Measurements from ENCODE around the gene TRNAU1AP.
A peak's percentile ranks its signal among the peaks of the same experiment; 100 is the strongest.
"Not testable (repeated sequence)": the region's sequence is repeated elsewhere in the genome, so short reads cannot be mapped to it uniquely, and the experiment has no call there.

Gene TRNAU1AP

DNA sequence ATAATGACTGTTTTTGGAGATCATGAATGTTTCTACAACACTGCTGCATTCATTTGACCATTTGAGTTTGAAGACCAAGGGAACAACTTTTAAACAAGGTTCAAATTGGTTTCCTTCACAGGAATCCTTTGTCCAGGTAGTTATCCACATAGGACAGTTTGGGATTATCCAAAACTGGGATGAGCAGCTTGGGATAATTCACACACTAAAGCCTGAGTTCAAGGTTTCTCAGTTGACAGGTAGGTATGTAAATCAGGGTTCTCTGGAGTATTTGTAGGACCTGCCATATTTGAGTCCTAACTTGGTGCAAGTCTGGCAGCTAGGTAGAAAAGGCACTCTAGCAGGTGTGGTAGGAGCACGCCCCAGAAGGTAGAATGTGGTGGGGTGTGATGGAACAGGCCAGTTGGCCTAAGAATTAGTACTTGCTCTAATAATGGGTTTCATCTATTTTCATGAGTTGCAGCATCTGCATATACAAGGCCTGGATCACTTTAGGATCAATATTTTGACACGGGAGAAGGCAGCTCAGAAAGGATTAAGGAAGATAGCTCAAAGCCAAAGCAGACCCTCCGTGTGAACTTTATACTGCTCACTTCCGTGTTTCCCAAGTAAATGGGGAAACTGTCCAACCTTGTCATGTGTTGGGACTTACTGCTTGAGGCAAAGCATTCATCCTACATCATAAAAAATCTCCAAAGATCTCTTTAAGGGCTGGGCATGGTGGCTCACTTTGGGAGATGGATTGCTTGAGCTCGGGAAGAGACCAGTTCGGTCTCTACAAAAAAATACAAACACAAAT is 25.1 kb downstream of the TRNAU1AP start:
- in situ Hi-C loops (cut with MboI; ENCODE audit: low sequenced_read_pairs, unreplicated experiment) = no loop called here
- TF ChIP-seq, protein P1, sequence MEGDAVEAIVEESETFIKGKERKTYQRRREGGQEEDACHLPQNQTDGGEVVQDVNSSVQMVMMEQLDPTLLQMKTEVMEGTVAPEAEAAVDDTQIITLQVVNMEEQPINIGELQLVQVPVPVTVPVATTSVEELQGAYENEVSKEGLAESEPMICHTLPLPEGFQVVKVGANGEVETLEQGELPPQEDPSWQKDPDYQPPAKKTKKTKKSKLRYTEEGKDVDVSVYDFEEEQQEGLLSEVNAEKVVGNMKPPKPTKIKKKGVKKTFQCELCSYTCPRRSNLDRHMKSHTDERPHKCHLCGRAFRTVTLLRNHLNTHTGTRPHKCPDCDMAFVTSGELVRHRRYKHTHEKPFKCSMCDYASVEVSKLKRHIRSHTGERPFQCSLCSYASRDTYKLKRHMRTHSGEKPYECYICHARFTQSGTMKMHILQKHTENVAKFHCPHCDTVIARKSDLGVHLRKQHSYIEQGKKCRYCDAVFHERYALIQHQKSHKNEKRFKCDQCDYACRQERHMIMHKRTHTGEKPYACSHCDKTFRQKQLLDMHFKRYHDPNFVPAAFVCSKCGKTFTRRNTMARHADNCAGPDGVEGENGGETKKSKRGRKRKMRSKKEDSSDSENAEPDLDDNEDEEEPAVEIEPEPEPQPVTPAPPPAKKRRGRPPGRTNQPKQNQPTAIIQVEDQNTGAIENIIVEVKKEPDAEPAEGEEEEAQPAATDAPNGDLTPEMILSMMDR (IDR thresholded peaks at IDR 0.05; ENCODE audit: borderline replicate concordance, control extremely low read depth, extremely low read depth, insufficient read depth, missing control alignments) = no peak
- DNase-seq (ENCODE audit: low spot score) = no peak

DNA sequence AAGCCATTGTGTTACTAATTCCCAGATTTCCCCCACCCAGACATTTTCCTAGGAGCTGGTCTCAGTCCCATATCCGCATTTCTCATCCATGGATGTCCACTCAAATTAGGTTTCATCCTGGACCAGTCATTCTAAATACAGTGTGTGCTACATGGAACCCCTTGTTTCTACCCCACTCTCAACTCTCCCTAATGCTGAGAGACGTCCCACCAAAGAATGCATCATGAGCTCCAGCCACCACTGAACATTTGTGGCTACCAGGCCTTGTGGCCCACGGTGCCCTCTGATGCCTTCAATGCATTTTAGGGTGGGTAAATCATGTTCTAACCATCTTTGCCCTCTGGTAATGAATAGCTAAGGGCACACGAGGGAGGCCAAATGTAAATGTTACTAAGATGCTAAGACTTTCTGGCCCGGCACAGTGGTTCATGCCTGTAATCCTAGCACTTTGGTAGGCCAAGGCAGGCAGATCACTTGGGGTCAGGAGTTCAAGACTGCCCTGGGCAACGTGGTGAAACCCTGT is 25.9 kb downstream of the TRNAU1AP start:
- no peak for DNase-seq (ENCODE audit: low spot score)
- TF ChIP-seq, protein P1 (IDR thresholded peaks at IDR 0.05; ENCODE audit: borderline replicate concordance, control extremely low read depth, extremely low read depth, insufficient read depth, missing control alignments) = no peak
- in situ Hi-C loops (cut with MboI; ENCODE audit: low sequenced_read_pairs, unreplicated experiment) = no loop called here

DNA sequence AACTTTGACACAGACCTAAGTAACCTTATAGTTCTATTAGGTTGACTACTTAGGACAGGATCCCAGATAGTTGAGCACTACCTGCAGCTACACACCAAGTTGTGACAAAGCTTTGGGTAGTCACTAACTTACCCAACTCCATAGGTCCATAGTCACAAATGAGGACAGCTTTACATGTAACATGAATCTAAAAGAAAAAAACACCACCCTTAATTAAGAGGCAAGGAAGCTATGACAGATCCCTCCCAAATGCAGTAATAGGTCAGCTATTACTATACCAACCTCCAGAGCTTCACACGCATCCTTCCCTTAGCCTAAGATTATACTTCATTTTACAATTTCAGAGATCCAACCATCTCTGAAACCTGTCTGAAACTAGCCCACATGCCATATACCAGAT is 26.5 kb downstream of the TRNAU1AP start:
- TF ChIP-seq, protein P1 (IDR thresholded peaks at IDR 0.05; ENCODE audit: borderline replicate concordance, control extremely low read depth, extremely low read depth, insufficient read depth, missing control alignments) = no peak
- in situ Hi-C loops (cut with MboI; ENCODE audit: low sequenced_read_pairs, unreplicated experiment) = no loop called here
- no peak for DNase-seq (ENCODE audit: low spot score)

DNA sequence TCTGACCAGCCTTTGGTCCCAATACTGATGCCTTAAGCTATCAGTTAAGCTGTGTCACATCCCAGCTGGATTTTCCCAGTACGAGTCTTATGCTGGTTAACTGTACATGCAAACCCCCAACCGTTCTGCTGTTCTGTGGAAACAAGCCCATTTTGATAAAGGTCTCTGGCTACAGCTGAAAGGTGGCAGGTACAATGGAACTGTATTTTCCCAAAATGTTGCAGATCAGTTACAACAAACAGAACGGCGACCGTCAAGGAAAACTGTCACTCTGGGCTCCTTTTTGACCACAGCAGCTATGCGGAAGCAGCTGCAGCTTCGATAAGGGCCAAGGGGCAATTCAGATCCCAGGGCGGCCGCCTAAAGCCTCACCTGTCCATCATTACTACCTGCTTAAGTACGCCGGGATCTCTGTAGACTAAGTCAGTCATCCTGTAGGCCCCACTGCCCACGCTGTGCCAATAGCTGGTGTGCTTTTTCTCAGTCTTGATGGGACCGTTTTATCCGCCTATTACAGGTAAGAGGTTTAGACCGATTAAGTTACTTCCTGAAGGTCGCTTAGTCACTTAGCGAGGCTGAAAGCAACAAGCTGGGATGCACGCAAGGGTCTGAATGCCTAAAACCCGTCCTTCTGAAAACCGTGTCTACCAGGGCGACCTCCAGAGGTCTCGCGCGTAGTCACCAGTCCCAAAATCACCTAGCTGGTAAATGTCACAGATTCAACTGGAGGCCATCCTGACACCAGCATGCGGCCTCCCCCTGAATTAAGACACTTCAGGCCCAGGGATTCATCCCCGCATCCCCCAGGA is 28.0 kb downstream of the TRNAU1AP start:
- TF ChIP-seq, protein P1 (IDR thresholded peaks at IDR 0.05; ENCODE audit: borderline replicate concordance, control extremely low read depth, extremely low read depth, insufficient read depth, missing control alignments) = peak; percentile 31
- in situ Hi-C loops (cut with MboI; ENCODE audit: low sequenced_read_pairs, unreplicated experiment) = no loop called here
- DNase-seq (ENCODE audit: low spot score) = peak; percentile 65

DNA sequence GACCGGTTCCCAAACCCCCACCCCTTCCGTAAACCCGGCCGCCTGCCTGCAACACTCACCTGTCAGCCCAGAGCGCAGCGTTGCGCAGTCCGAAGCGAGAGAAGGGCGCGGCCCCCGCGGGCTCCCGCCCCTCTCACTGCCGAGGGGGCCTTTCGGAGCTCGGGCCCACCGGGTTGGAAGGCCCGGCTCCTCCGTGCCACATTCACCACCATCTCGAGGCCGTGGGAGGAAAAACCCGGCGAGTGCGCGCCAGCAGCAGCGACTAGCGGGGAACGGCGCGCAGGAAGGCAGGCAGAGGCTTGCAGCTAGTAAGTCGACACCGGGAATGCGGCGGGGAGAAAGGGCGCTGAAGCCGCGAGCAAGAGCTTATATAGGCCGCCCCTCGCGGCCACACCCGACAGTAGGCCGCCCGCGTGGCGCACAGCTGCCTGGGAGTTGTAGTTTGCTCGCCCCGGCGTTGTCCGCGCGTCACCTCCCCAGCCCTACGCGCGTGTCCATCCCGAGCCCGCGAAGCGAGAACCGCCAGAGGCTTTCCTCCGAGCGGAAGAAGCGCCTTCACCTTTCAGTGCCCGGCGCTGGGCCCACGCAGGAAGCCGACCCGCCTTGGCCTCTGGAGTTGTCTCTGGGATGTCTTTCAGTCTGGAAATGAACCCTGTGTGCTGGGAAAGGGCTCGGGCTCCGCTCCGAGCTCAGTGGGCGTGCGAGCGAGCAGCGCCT is 28.8 kb downstream of the TRNAU1AP start:
- in situ Hi-C loops (cut with MboI; ENCODE audit: low sequenced_read_pairs, unreplicated experiment) = no loop called here
- TF ChIP-seq, protein P1 (IDR thresholded peaks at IDR 0.05; ENCODE audit: borderline replicate concordance, control extremely low read depth, extremely low read depth, insufficient read depth, missing control alignments) = no peak
- peak; percentile 98 for DNase-seq (ENCODE audit: low spot score)

DNA sequence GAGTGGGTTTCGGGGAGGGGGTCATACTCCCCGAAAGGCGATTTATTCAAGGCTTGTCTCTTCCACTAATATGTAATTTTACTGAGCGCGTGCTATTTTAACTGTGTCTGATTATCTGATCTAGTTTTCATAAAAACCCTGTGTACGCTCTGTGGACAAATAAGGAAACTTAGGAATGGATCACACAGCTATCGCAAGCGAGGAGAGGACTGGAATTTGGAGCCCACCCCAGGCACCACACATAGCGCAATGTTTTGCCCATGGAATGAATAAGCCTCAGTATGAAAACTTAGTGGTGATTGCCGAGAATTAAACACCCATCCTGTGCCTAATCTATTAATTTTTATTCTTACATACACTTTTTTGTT is 29.3 kb downstream of the TRNAU1AP start:
- TF ChIP-seq, protein P1 (IDR thresholded peaks at IDR 0.05; ENCODE audit: borderline replicate concordance, control extremely low read depth, extremely low read depth, insufficient read depth, missing control alignments) = no peak
- DNase-seq (ENCODE audit: low spot score) = no peak
- in situ Hi-C loops (cut with MboI; ENCODE audit: low sequenced_read_pairs, unreplicated experiment) = no loop called here

DNA sequence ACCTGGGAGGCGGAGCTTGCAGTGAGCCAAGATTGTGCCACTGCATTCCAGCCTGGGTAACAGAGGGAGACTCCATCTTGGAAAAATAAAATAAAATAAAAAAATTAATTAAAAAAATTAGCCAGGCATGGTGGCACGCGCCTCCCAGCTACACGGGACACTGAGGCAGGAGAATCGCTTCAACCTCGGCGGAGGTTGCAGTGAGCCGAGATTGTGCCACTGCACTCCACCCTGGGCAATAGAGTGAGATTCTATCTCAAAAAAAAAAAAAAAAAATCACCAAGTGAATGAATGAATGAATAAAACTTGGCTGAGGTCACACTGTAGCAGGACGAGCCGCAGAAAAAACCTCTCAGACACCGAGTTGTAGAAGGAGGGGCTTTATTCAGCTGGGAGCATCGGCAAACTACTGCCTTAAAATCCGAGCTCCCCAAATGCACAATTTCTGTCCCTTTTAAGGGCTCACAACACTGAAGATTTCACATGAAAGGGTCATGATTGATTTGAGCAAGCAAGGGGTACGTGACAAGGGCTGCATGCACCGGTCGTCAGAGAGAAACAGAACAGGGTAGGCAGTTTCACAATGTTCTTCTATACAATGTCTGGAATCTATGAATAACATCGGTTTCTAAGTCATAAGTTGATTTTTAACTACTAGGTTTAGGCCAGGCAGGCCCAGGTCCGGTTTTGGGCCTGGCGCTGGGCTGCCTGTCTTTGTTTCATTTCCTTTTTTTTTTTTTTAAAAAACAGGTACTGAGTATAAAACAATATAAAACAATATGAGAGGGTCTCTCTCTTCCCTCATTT is 33.9 kb downstream of the TRNAU1AP start:
- DNase-seq (ENCODE audit: low spot score); in situ Hi-C loops (cut with MboI; ENCODE audit: low sequenced_read_pairs, unreplicated experiment): not testable (repeated sequence)

Data from GM13976 (cell line).